ENCODE results near the gene AHDC1. TPM values are rescaled to one million over a fixed set of nuclear protein-coding genes. Genes with fewer than 3 reads are reported as not detected.
"Not testable (repeated sequence)": the region's sequence is repeated elsewhere in the genome, so short reads cannot be mapped to it uniquely, and the experiment has no call there.

The AHDC1 gene
- polyA plus RNA-seq, 3 donors: 49.7 to 58.9 (median 49.8) TPM

DNA sequence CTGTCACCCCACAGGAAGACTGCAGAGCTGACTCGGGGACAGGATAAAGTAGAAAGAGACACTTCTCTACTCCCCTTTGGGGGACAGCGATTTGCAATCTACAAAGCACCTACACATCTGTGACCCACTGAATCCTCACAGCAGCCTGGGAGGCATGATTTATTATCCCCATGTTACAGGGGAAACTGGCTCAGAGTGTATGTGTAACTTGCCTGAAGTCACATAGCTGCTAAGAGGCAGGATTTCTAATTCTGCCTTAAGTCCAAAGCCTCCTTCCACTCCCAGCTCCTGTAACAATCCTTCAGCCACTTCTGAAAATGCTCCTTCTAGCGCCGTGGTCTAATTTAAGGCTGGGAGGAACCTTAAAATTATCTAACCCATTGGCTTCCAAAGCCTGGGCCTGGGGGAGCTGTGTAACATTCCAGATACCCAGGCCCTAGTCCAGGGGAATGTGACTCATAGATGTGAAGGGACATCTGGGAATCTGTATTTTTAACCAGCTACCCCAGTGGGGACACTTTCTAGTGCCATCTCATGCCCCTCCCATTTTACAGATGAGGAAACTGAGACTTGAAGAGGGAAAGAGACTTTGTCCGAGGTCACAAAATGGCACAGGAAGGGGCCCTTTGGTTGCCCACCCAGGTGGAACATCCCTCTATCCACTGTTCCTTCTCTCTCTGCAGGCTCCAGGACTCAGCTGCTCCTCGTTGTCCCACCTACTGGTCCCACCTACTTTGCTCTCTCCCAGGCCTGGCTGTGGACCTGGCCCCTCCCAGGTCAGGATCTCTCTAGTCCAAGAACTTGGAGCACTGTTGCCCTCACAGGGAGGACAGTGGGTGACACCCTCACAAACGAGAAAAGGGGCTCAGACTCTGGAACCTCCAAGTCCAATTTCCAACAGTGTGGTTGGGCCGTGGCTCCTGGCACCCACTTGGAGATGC lies 48.9 kb downstream of the AHDC1 start:
- no peak for DNase-seq

DNA sequence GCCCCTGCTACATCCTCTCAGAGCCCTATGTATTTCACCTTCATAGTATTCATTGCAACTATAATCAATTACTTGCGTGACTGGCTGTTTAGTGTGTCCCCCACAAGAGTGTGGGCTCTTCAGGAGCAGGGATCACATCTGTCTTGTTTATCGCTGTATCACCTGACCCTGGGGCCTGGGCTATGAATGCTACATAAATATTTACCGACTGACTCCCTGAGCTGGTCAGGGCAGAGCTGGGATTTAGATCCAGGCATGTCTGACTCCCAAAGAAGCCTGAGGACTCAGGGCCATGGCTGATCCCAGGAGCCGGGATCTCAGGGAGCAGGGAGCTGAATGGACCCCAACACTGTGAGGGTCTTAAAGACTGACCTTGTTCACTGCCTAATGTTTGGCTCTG lies 49.7 kb downstream of the AHDC1 start:
- no peak for DNase-seq

DNA sequence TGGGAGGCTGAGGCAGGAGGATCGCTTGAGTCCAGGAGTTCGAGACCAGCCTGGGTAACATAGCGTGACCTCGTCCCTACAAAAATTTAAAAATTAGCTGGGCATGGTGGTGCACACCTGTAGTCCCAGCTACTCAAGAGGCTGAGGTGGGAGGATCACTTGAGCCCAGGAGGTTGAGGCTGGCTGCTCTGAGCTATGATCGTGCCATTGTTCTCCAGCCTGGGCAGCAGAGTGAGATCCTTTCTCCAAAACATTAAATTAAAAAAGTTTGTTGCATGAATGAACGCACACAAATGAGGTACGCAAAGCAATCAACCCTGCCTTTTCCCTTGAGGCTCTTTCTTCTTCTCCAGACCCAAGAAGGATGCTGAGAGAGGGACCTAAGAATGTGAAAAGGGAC lies 50.1 kb downstream of the AHDC1 start:
- not testable (repeated sequence) for DNase-seq

DNA sequence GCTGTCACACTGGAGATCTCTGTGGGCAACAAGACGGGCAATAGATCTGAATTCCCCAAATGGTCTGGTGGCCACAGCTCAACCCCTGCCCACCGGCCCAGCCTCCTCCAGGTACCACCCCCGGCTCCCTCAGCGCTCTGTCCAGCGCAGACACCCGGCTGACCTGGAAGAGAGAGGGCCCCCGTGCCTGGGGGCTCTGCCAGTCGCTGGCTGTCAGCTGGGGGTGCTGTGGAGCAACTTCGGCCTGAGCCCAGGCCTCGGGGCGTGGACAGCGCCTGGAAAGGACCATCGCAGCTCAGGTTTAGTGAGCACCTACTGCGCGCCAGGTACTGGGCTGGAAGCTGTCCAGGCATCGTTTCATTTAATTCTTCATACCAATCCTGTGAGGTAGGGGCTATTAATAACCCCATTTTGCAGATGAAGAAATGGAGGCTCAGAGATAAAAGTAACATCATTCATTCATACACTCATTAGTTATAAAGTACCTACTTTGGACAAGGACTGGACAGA lies 51.0 kb downstream of the AHDC1 start:
- no peak for DNase-seq

DNA sequence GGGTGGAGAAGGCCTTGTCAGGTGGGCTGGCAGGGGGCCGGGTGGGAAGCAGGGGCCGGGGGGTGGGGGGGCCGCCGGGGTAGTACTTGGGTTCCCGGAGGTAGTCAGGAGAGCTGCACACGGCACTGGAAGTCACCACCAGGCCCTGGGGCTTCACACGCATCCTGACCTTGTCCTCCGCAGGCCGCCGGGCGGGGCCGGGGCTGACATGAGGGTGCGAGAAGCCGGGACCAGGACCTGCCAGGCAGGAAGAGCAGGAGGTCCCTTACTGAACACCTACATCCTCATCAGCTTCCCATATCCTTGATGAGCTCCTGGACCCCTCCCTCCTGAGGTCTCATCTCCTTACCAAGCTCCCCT lies 52.0 kb downstream of the AHDC1 start:
- no peak for DNase-seq

DNA sequence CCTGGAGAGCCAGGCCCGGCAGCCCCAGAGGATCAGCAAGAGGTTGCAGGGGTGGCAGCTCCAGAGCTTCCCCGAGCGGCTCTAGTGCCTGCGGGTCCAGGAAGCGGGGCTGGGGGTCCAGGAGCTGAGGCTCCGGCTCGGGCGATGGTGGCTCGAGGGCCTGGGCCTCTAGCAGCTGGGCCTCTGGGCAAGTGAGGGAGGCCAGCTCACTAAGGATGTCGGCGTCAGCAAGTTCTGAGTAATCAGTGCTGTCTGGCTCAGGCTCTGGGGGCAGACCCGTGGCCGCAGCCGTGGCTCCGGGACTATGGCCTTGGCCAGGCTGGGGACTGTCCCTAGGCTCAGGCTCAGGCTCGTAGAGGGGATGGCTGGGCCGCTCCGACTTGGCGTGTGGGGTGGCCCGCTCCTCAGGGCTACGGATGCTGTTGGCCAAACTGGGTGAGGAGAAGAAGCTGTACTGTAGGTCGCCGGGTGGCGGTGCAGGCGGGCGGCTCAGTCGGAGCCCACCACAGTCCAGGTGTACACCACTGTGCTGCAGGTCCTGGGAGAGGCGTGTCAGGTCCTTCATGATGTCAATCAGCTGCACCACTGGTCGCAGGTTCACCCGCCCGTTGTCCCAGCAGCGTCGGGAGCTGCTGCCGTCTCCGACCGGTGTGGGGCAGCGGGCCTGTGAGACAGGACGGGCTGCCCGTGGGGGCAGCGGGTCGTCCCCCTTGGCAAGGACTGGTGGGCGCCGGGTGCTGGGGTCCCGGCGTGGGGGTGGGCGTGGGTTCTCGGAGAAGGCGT lies 52.6 kb downstream of the AHDC1 start:
- no peak for DNase-seq

DNA sequence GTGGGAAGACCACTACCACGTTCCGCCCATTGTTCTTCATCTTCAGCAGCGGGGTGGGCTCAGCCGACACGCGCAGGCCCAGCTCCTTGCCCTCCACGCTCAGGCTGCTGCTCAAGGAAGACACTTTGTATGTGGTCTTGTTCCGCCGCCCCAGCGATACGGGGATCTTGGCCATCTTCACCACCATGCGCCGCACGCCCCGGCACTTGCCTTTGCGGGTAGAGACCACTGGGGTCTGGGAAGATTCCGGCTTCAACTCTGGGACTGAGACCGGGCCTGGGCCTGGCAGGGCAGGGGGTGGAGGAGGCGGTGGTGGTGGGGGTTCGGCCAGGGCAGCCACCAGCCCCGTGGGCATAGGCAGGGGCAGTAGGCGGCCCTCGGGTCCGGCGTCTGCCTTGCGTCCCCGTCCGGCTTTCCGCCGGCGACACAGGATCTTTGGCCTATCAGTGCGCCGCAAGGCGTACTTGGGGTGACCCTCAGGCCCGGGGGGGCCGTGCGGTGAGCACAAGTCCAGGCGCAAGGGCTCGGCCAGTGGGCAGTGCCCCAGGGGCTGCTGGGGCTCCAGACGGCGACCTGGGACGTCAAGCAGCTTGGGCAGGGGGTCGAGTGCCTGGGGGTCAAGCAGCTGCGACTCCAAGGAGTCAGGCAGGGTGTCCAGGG lies 53.3 kb downstream of the AHDC1 start:
- no peak for DNase-seq

DNA sequence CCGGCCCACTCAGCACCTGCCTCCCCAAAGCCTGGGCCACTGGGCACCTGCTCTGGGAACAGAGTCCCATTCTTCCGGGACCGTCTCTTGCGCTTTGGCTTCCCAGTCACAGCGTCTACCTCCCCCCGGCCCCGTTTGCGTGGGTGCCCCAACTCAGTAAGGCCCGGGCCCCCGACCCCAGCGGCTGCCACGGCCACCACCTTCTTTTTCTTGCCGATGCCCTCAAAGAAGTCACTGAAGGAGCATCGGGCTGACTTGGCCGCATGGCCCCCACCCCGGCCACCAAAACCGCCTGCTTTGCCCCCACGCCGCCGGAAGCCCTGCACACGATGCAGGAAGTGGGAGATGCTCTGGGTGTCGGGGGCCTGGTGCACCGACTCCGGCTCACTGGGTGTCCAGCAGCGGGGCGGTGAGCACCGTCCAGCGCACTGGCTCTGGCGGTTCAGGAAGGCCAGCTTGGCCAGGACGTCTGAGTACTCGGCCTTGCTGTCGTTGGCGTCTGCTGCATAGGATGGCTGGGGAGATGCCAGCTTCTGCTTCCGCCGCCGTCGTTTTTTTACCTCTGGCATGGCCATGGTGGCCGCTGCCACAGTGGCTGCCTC lies 54.0 kb downstream of the AHDC1 start:
- DNase-seq: no peak

DNA sequence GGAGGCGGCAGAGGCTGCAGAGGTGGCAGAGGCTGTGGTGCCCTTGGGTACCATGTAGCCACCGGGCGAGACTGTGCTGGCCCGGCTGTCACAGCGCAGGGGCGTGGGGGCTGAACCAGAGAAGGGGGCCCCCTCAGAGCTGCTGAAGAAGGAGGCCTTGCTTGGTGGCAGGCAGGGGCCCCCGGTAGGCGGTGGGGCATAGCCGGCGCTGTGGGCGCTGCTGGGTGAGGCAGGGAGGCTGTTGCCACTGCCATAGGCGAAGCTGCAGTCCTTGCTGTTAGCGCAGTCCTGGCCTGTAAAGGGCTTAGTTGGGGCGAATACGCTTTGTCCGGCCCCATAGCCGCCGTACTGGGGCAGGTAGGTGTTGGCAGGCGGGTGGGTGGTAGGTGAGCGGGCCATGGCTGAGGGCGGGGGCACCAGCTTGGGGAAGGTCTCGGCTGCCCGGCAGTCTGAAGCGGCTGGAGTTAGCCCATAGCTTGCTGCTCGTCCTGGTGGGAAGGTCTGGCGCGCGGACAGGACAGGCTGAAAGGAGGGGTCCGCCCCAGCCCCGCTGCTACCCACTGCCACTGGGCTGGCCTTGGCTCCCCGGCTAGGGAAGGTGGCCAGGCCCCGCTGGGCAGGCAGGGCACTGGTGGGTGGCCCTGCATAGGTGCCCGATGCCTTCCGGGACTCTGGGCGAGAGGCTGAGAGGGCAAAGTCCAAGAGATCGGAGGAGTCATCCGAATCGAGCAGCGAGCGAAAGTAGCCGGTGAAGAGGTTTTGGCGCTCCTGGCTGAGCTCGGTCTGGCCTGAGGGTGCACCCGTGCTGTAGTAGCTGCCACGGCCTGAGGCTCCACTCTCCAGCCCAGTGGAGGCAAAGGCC lies 54.9 kb downstream of the AHDC1 start:
- no peak for DNase-seq

DNA sequence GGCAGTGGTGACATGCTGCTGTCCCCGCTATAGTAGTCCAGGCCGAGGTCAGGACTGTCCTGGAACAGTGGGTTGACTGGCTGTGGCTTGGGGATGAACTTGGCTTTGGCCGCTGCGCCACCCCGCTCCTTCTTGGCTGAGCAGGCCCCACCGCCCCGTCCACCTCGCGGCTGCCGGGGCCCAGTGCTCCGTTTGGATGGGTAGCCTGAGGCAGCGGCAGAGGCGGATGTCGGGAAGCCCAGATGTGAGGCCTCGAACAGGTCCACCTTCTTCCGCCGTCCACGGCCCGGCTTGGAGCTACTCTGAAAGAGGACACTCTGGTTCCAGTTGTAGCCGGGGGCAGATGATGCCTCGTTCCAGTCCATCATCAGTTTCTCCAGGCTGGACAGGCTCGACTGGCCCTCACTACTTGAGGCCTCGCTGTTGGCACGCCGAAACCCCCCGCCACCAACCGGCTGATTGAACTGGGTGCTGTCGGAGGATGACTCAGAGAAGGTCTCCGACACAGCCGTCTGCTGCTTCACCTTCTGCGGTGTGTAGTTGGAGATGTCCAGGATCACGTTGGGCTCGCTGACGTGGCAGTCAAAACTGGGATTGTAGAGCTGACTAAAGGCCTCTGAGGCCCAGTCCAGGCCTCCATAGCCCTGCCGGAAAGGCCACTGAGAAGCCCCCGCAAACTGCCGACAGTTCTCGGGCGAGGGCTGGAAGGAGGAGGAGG lies 55.6 kb downstream of the AHDC1 start:
- no peak for DNase-seq

DNA sequence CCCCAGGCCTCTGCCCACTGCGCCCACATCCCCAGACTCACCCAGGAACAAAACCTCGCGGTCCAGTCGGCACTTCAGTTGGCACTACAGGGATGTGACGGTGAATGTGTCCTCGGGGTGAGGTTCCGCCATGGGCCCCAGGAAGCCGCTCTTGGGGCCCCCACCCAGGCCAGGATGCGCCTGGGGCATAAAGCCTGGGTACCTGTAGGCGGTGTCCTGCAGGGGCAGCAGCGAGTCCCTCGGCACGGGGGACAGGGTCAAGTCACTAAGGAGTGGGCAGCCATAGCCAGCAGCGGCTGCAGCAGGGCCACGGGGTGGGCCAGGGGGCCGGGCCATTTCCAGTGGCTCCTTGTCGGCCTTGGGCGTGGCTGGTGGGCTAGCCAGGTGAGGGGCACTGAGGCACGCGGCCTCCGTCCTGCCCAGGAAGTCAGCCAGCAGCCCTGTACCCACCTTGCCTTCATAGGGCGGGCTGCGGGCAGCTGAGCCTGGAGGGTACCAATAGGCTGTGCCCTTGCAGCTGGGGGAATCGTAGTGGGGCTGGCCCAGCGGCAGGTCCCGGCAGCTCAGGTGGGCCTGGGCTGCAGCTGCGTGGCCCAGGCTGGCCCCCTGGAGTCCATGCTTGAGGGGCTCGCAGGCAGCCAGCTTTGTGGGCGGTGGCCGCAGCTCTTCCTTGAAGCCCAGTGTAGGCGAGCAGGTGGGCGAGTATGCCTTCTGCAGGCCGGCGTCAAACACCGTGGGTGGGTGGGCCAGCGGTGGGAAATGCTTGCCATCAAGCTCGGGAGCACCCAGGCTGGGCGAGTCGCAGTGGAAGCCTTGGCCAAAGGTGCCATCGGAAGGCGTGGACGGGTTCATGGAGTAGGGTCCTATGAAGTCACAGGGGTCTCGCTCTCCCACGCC lies 56.5 kb downstream of the AHDC1 start:
- DNase-seq: no peak

DNA sequence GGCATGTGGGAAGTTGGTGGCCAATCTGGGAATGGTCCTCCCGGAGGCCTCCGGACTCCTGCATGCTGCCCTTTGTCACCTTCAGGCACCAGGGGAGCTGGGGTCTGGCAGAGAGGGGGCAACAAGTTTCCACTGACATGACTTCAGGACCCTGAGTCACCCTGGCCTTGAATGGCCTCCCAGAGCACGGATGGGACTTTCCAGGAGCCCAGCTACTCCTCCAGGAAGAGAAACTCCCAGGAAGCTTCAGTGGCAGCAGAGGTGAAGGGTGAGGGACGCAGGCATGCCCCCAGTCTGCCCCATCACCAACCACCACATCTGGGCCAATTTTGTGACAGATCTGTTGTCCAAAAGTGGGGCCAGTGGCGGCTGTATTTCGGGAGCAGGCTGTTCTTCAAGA lies 58.1 kb downstream of the AHDC1 start:
- no peak for DNase-seq

DNA sequence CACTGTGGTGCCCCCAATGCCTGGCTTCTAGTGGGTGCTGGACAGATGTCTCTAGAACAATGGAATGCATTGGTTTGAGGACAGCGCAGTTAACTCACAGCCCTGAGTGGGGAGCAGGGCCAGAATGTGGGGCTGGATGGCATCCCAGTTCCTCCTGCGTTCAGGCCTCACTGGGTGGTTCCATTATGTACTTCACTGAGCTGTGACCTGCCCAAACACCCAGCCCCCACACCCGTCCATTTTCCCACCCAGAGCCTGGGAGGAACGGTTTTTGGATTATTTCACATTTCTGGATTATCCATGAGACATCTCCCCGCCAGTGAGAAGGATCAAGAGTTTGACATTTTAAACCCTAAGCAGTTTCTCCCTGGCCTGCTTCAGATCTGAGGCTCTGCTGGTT lies 58.7 kb downstream of the AHDC1 start:
- no peak for DNase-seq

DNA sequence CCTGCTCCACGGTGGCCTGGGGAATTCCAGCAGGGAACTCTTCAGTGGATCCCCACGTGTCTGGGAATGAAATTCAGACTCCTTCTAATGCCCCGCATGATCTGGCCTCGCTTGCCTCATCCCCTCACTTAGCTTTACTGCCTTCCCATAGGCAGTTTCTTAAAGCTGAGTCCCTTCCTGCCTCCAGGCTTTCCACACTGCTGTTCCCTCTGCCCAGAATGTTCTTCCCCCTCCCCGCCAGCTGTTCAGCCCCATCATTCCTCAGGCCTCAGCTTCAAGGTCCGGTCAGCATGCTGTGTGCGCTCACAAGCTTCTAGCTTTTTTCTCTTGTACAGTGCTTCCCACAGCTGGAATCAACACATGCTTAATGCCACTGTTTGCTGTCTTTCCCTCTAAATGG lies 59.1 kb downstream of the AHDC1 start:
- DNase-seq: no peak

DNA sequence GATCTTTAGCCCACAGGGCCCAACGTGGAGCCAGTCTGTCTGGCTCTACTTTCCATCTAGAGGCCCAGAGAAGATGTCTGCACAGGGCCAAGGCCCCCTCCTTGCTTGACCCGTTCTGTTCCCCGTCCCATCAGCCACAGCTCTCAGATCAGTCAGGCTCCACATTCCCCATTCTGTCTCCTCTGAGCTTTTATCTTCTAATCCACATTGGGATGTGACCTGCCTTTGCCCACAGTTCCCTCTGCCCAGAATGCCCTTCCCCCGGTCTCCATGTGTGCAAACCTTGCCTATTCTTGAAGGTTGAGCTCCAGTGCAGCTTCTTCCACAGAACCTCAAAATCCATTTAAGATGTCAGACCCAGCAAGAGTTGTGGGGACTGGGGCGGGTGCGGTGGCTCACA lies 60.7 kb downstream of the AHDC1 start:
- no peak for DNase-seq

DNA sequence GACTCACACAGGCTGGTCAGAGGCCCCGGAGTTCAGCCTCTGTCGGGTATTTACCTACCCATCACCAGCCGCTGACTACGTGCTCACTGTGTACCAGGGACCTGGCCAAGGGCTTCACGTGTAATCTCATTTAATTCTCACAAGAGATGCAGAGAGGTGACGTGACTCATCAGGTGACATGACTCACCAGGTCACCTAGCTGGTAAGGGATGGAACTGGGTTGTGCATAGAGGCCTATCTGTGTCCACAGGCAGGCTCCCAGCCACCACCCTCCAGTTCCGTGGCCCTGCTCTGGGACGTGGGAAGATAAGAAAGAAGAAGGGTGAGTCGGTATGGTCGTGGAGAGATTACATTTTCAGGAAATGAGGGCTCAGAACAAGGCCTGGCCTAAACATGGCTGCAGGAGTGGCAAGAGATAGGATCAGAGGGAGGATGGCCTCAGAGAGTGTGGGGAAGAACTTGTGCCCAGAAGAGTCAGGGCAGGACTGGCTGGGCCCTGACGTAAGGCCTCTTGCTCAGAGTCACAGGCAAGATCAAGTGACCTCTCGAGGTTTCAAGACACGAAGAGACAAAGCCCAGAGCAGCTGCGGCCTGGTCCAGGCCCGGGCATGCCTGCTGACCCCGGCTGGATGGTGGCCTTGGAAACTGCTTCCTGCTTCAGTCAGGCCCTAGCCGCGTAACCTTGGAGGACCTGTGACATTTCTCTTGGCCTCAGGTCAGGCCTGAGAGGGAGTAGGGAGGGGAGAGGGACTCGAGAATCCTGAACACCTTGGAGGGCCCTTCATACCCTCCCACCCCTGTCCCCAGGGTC lies 61.3 kb downstream of the AHDC1 start:
- DNase-seq: no peak

DNA sequence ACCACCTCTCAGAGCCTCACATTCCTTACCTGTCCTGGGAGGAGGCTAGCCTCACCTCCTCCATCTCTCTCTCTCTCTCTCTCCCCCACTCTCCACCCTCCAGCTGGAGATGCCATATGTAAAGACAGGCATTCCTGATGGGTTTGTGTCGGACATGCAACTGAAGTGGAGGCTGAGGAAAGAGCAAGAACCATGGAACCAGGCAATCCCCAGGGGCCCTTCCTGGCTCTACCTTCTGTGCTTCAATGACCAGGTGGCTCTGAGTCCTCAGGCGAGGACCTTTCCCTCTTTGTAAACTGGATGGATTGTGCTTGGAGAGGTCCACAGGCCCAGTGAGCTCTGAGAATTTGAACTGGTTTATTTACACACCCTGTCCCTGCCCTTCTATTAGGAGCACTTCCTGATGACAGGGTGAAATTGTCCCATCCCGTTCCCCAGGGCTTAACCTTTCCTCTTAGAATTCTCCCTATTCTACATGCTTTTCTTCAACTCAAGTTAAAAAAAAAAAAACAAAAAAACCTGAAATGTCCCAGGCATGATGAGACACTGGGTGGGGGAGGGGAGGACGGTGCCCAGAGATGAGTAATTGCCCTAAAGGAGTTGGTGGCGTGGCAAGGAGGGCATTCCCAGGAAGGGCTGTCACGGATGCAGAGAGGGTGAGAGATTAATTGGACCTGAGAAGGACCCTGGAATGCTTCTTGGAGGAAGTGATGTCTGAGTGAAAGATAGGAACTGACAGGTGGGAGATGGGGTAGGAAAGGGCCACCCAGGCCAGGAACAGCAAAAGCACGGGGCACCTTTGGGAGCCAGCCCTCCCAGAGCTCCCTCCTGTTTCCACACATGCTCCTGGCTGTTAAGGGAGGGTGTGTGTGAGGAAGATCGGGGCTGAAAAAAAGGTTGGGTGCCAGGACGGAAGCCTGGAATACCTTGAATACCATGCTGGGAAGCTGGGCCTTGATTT lies 63.8 kb downstream of the AHDC1 start:
- no peak for DNase-seq

Measured in renal pelvis (tissue), 4 donors.